Activated naive CD4-positive, alpha-beta T cell treated with anti-CD3 and anti-CD28 coated beads, Interleukin-2, amount 50 U/mL, for 24 hours (primary cell): ENCODE results near the gene DDX25.
"Not testable (repeated sequence)": the region's sequence is repeated elsewhere in the genome, so short reads cannot be mapped to it uniquely, and the experiment has no call there.

Experiments
- H3K27ac Mint-ChIP-seq: one replicate; pipeline ENCODE4 v1.8.0; 2021; ENCODE audit warnings: mild to moderate bottlenecking, mixed read lengths
- H3K27me3 Mint-ChIP-seq: one replicate; pipeline ENCODE4 v1.8.0; 2021; ENCODE audit warnings: mixed read lengths
- H3K36me3 Mint-ChIP-seq: one replicate; pipeline ENCODE4 v1.8.0; 2021; ENCODE audit warnings: mixed read lengths
- H3K4me1 Mint-ChIP-seq: one replicate; pipeline ENCODE4 v1.8.0; 2021; ENCODE audit warnings: mixed read lengths
- H3K4me3 Mint-ChIP-seq: one replicate; pipeline ENCODE4 v1.8.0; 2021; ENCODE audit warnings: mild to moderate bottlenecking, mixed read lengths
- H3K9me3 Mint-ChIP-seq: one replicate; pipeline ENCODE4 v1.8.0; 2021; ENCODE audit warnings: mixed read lengths

Gene DDX25

GRCh38 chr11:125892071-125892470 is 12.2 kb upstream of the DDX25 start:
- no peaks in the 10 kb centered on the region for H3K27me3 Mint-ChIP-seq
- no peak overlapping the region for H3K4me3 Mint-ChIP-seq
- no peak overlapping the region for H3K27ac Mint-ChIP-seq
- H3K36me3 Mint-ChIP-seq, result peaks cover 11% of the 10 kb centered on the region
- H3K4me1 Mint-ChIP-seq, result peaks cover 66% of the 10 kb centered on the region
- no peaks in the 10 kb centered on the region for H3K9me3 Mint-ChIP-seq

GRCh38 chr11:125892994-125893393 is 11.3 kb upstream of the DDX25 start:
- Mint-ChIP-seq H3K9me3 (no peaks in the 10 kb centered on the region), H3K27ac (no peak overlapping the region), H3K36me3 (peaks cover 11% of the 10 kb centered on the region), H3K4me1 (peaks cover 69% of the 10 kb centered on the region), H3K4me3 (no peak overlapping the region), H3K27me3 (no peaks in the 10 kb centered on the region)

- Mint-ChIP-seq H3K36me3 (peaks cover 9% of the 10 kb centered on the region), H3K4me3 (peak overlapping the region; percentile 96), H3K9me3 (no peaks in the 10 kb centered on the region), H3K27ac (peak overlapping the region; percentile 55), H3K4me1 (peaks cover 51% of the 10 kb centered on the region), H3K27me3 (peaks cover 16% of the 10 kb centered on the region)
These were observed 2.4 kb upstream of the DDX25 start for GRCh38 chr11:125901872-125902271.

- Mint-ChIP-seq H3K27ac (peak overlapping the region; percentile 96), H3K4me3 (peak overlapping the region; percentile 96), H3K27me3 (peaks cover 17% of the 10 kb centered on the region), H3K4me1 (peaks cover 47% of the 10 kb centered on the region), H3K36me3 (peaks cover 9% of the 10 kb centered on the region), H3K9me3 (no peaks in the 10 kb centered on the region)
These were observed 1.9 kb upstream of the DDX25 start for GRCh38 chr11:125902277-125902926.

GRCh38 chr11:125902927-125903710 is 1.2 kb upstream of the DDX25 start, which contains the start of gene PUS3:
TSS of gene PUS3 (minus strand) at chr11:125903206. CDS start at chr11:125896284, 6,922 bp downstream.
- peak within 1 kb of the TSS; percentile 96 for H3K4me3 Mint-ChIP-seq
- H3K27me3 Mint-ChIP-seq, result peaks cover 20% of the 10 kb centered on the region
- H3K4me1 Mint-ChIP-seq, result peaks cover 40% of the 10 kb centered on the region
- no peaks in the 10 kb centered on the region for H3K9me3 Mint-ChIP-seq
- H3K36me3 Mint-ChIP-seq, result peaks cover 9% of the 10 kb centered on the region
- peak within 1 kb of the TSS; percentile 96 for H3K27ac Mint-ChIP-seq

- Mint-ChIP-seq H3K9me3 (no peaks in the 10 kb centered on the region), H3K27me3 (peaks cover 24% of the 10 kb centered on the region), H3K4me1 (peaks cover 34% of the 10 kb centered on the region), H3K36me3 (peaks cover 5% of the 10 kb centered on the region), H3K27ac (no peak overlapping the region), H3K4me3 (peak overlapping the region; percentile 84)
These were observed 370 bp downstream of the DDX25 start for GRCh38 chr11:125904678-125905077.

- H3K27ac Mint-ChIP-seq, result no peak overlapping the region
- peaks cover 28% of the 10 kb centered on the region for H3K27me3 Mint-ChIP-seq
- no peaks in the 10 kb centered on the region for H3K9me3 Mint-ChIP-seq
- no peaks in the 10 kb centered on the region for H3K4me1 Mint-ChIP-seq
- no peak overlapping the region for H3K4me3 Mint-ChIP-seq
- H3K36me3 Mint-ChIP-seq, result no peaks in the 10 kb centered on the region
These were observed 6.0 kb downstream of the DDX25 start for GRCh38 chr11:125910226-125910849.

- H3K4me1 Mint-ChIP-seq, H3K36me3 Mint-ChIP-seq, H3K27ac Mint-ChIP-seq, H3K4me3 Mint-ChIP-seq, H3K9me3 Mint-ChIP-seq: not testable (repeated sequence)
- peaks cover 19% of the 10 kb centered on the region for H3K27me3 Mint-ChIP-seq
These were observed 10.3 kb downstream of the DDX25 start for GRCh38 chr11:125914601-125915000.

GRCh38 chr11:125916683-125917347 is 12.5 kb downstream of the DDX25 start:
- no peaks in the 10 kb centered on the region for H3K9me3 Mint-ChIP-seq
- peaks cover 11% of the 10 kb centered on the region for H3K27me3 Mint-ChIP-seq
- H3K27ac Mint-ChIP-seq, result no peak overlapping the region
- H3K4me3 Mint-ChIP-seq, result no peak overlapping the region
- H3K4me1 Mint-ChIP-seq, result no peaks in the 10 kb centered on the region
- no peaks in the 10 kb centered on the region for H3K36me3 Mint-ChIP-seq

- no peak overlapping the region for H3K27ac Mint-ChIP-seq
- no peaks in the 10 kb centered on the region for H3K9me3 Mint-ChIP-seq
- no peak overlapping the region for H3K4me3 Mint-ChIP-seq
- H3K27me3 Mint-ChIP-seq, result peaks cover 4% of the 10 kb centered on the region
- H3K36me3 Mint-ChIP-seq, result no peaks in the 10 kb centered on the region
- H3K4me1 Mint-ChIP-seq, result no peaks in the 10 kb centered on the region
These were observed 14.0 kb downstream of the DDX25 start for GRCh38 chr11:125918140-125918840.

- no peaks in the 10 kb centered on the region for H3K4me1 Mint-ChIP-seq
- peaks cover 4% of the 10 kb centered on the region for H3K27me3 Mint-ChIP-seq
- H3K4me3 Mint-ChIP-seq, result no peak overlapping the region
- no peaks in the 10 kb centered on the region for H3K9me3 Mint-ChIP-seq
- no peaks in the 10 kb centered on the region for H3K36me3 Mint-ChIP-seq
- H3K27ac Mint-ChIP-seq, result no peak overlapping the region
These were observed 16.7 kb downstream of the DDX25 start for GRCh38 chr11:125921042-125921441.

- Mint-ChIP-seq H3K4me1 (no peaks in the 10 kb centered on the region), H3K27me3 (peaks cover 7% of the 10 kb centered on the region), H3K27ac (no peak overlapping the region), H3K36me3 (no peaks in the 10 kb centered on the region), H3K9me3 (no peaks in the 10 kb centered on the region), H3K4me3 (no peak overlapping the region)
These were observed 17.8 kb downstream of the DDX25 start for GRCh38 chr11:125922156-125922555.

GRCh38 chr11:125923012-125923579 is 18.8 kb downstream of the DDX25 start:
- no peaks in the 10 kb centered on the region for H3K4me1 Mint-ChIP-seq
- peaks cover 7% of the 10 kb centered on the region for H3K27me3 Mint-ChIP-seq
- H3K36me3 Mint-ChIP-seq, result no peaks in the 10 kb centered on the region
- no peak overlapping the region for H3K4me3 Mint-ChIP-seq
- H3K27ac Mint-ChIP-seq, result no peak overlapping the region
- no peaks in the 10 kb centered on the region for H3K9me3 Mint-ChIP-seq

- H3K27ac Mint-ChIP-seq, result no peak overlapping the region
- H3K4me1 Mint-ChIP-seq, result no peaks in the 10 kb centered on the region
- H3K9me3 Mint-ChIP-seq, result no peaks in the 10 kb centered on the region
- H3K36me3 Mint-ChIP-seq, result no peaks in the 10 kb centered on the region
- H3K27me3 Mint-ChIP-seq, result peaks cover 7% of the 10 kb centered on the region
- H3K4me3 Mint-ChIP-seq, result no peak overlapping the region
These were observed 19.3 kb downstream of the DDX25 start for GRCh38 chr11:125923633-125924032.
